Liver (tissue), 9 donors: ENCODE measurements around the gene MYBPC2. TPM values are rescaled to one million over a fixed set of nuclear protein-coding genes. Genes with fewer than 3 reads are reported as not detected.

Experiments
- DNase-seq: peaks from one replicate; pipeline ENCODE4 v3.0.0-alpha.2; 2017; ENCODE audit warnings: low spot score
- H3K27ac ChIP-seq, 2 donors: one replicate each; pipeline ENCODE4 v1.7.0; 2013; ENCODE audit warnings: inconsistent platforms in 2 of 2, low read length in 2 of 2, control low read depth in 1 of 2, low read depth in 1 of 2, mild to moderate bottlenecking in 1 of 2
- H3K27me3 ChIP-seq, 4 donors: one replicate each; pipeline versions ENCODE4 v1.6.1 to v1.7.0; 2013; ENCODE audit warnings: low read length in 3 of 4, inconsistent platforms in 1 of 4, mild to moderate bottlenecking in 1 of 4, moderate library complexity in 1 of 4; ENCODE audit not compliant: control insufficient read depth in 4 of 4, insufficient read depth in 4 of 4
- H3K36me3 ChIP-seq, 4 donors: one replicate each; pipeline versions ENCODE4 v1.6.1 to v1.7.0; 2013; ENCODE audit warnings: low read length in 3 of 4, mild to moderate bottlenecking in 3 of 4, low read depth in 1 of 4, moderate library complexity in 1 of 4; ENCODE audit not compliant: control insufficient read depth in 4 of 4, insufficient read depth in 3 of 4
- H3K4me1 ChIP-seq, 4 donors: one replicate each; pipeline versions ENCODE4 v1.6.1 to v1.7.0; 2013; ENCODE audit warnings: low read length in 3 of 4, mild to moderate bottlenecking in 3 of 4, moderate library complexity in 1 of 4; ENCODE audit not compliant: control insufficient read depth in 4 of 4, insufficient read depth in 4 of 4
- H3K4me3 ChIP-seq, 3 donors: one replicate each; pipeline versions ENCODE4 v1.6.1 to v1.7.0; 2013; ENCODE audit warnings: low read length in 3 of 3, control low read depth in 1 of 3, low read depth in 1 of 3, mild to moderate bottlenecking in 1 of 3
- H3K9ac ChIP-seq, 2 donors: one replicate each; pipeline ENCODE4 v1.7.0; 2013; ENCODE audit warnings: low read length in 2 of 2, mild to moderate bottlenecking in 2 of 2, moderate library complexity in 2 of 2, control low read depth in 1 of 2, low read depth in 1 of 2
- H3K9me3 ChIP-seq, 4 donors: one replicate each; pipeline versions ENCODE4 v1.6.1 to v1.7.0; 2013; ENCODE audit warnings: low read length in 3 of 4; ENCODE audit not compliant: control insufficient read depth in 4 of 4
- ATF3 ChIP-seq: IDR thresholded peaks from 2 replicates; pipeline ENCODE4 v1.6.1; 2016; ENCODE audit warnings: antibody characterized with exemption
- EGR1 ChIP-seq, 2 donors: IDR thresholded peaks; 2 replicates each; pipeline ENCODE4 v1.6.1; 2016 to 2018; ENCODE audit warnings: antibody characterized with exemption in 2 of 2, low read depth in 2 of 2
- FOXA1 ChIP-seq: IDR thresholded peaks from 2 replicates; pipeline ENCODE4 v1.6.1; 2016; ENCODE audit warnings: antibody characterized with exemption
- FOXA2 ChIP-seq: IDR thresholded peaks from 2 replicates; pipeline ENCODE4 v1.6.1; 2016; ENCODE audit warnings: antibody characterized with exemption
- GABPA ChIP-seq, 2 donors: IDR thresholded peaks in 1 of 2; conservative IDR thresholded peaks in 1 of 2; 2 replicates each; pipeline ENCODE4 v1.6.1; 2016; ENCODE audit warnings: antibody characterized with exemption in 2 of 2, mild to moderate bottlenecking in 1 of 2, moderate library complexity in 1 of 2
- HNF4A ChIP-seq, 2 donors: conservative IDR thresholded peaks; 2 replicates each; pipeline ENCODE4 v1.6.1; 2016; ENCODE audit warnings: antibody characterized with exemption in 2 of 2, mild to moderate bottlenecking in 2 of 2
- HNF4G ChIP-seq: IDR thresholded peaks from 2 replicates; pipeline ENCODE4 v1.6.1; 2016; ENCODE audit warnings: antibody characterized with exemption
- JUND ChIP-seq, 2 donors: IDR thresholded peaks; 2 replicates each; pipeline ENCODE4 v1.6.1; 2016; ENCODE audit warnings: antibody characterized with exemption in 2 of 2
- RAD21 ChIP-seq, 2 donors: IDR thresholded peaks; 2 replicates each; pipeline ENCODE4 v1.6.1; 2016; ENCODE audit warnings: antibody characterized with exemption in 2 of 2, mild to moderate bottlenecking in 2 of 2
- REST ChIP-seq: IDR thresholded peaks from 2 replicates; pipeline ENCODE4 v1.6.1; 2016; ENCODE audit warnings: antibody characterized with exemption, mild to moderate bottlenecking
- RXRA ChIP-seq, 2 donors: IDR thresholded peaks; 2 replicates each; pipeline ENCODE4 v1.6.1; 2017 to 2018; ENCODE audit warnings: antibody characterized with exemption in 2 of 2, mild to moderate bottlenecking in 1 of 2
- SP1 ChIP-seq: IDR thresholded peaks from 2 replicates; pipeline ENCODE4 v1.6.1; 2018; ENCODE audit warnings: antibody characterized with exemption, mild to moderate bottlenecking
- TAF1 ChIP-seq: conservative IDR thresholded peaks from 2 replicates; pipeline ENCODE4 v1.6.1; 2016; ENCODE audit warnings: antibody characterized with exemption, mild to moderate bottlenecking
- YY1 ChIP-seq: IDR thresholded peaks from 2 replicates; pipeline ENCODE4 v1.6.1; 2016; ENCODE audit warnings: antibody characterized with exemption, mild to moderate bottlenecking
- WGBS: extraction: QIAGEN DNeasy Blood & Tissue Kit; methylation state at CpG from one replicate; pipeline ENCODE4 v1.1.7; 2013; 5-methylcytosine and 5-hydroxymethylcytosine counted together
- polyA plus RNA-seq, 2 donors: library from polyadenylated mRNA; stranded (reverse) in 1 of 2; unstranded in 1 of 2; fragments of 200-250 nt in 1 of 2; fragments of >200 nt in 1 of 2; fragmentation: Nextera tagmentation in 1 of 2; extraction: Ambion mirVana in 1 of 2; gene quantifications; one replicate each; pipeline versions ENCODE4 v1.2.1 to v1.2.3, GENCODE V29; 2013 to 2015
- total RNA-seq, 2 donors: library from RNA; depleted of rRNA; stranded (reverse); fragments of >200 nt; gene quantifications; one replicate each; pipeline ENCODE4 v1.2.3, GENCODE V29; 2014
- TF ChIP-seq, protein P1 (sequence below): fragments of 150-350 bp; IDR thresholded peaks from 2 replicates; pipeline ENCODE4 v1.5.1; 2017; ENCODE audit warnings: improper control_type of control experiment, low read depth, low read length; ENCODE audit not compliant: missing input control
- TF ChIP-seq, protein P2 (sequence below): IDR thresholded peaks from 2 replicates; pipeline ENCODE4 v1.6.1; 2016; ENCODE audit warnings: antibody characterized with exemption
- TF ChIP-seq, protein P3 (sequence below): IDR thresholded peaks from 2 replicates; pipeline ENCODE4 v1.6.1; 2016; ENCODE audit warnings: antibody characterized with exemption
- donor health status: healthy.
- donor health status: healthy.
- donor health status: healthy.
- donor health status: healthy.
- donor health status: healthy.

The MYBPC2 gene
- total and polyA plus RNA-seq, 4 donors = under 0.01 TPM; not detected in 3

DNA sequence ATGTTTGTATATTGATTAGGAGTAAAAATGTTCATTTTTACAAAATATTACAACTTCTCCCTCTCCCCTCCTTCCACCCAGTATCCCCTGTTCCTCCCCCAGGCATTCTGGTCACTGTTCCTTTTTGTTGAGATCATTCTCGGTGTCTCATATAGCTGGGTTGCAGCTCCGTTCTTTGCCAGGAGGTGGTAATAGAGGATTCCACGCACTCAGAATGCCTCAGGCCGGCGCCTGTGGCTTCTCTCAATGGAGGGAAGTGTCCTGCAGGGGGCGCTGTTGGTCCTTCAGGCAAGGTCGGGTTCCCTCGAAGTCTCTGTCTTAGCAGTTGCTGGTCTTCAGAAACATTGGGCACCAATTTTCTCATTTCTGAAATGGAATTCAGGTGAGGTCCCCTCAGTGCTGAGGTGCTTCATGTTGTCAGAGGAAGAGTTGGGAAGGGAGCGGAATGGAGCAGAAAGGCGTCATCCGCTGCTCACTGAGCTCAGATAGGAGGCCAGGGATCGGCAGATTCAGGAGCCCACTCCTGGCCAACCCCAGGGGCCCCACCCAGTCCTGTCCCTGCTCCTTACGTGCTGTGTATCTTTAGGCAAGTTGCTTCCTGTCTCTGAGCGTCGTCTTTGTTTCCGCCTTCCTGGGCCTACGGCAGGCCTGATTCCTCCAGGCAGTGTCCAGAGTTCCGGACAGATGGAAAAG is 54.3 kb downstream of the MYBPC2 start:
- peaks cover 0 to 11% (median 0%) of the 10 kb centered on the region in 4 donors for H3K36me3 ChIP-seq
- TF ChIP-seq, protein P1, sequence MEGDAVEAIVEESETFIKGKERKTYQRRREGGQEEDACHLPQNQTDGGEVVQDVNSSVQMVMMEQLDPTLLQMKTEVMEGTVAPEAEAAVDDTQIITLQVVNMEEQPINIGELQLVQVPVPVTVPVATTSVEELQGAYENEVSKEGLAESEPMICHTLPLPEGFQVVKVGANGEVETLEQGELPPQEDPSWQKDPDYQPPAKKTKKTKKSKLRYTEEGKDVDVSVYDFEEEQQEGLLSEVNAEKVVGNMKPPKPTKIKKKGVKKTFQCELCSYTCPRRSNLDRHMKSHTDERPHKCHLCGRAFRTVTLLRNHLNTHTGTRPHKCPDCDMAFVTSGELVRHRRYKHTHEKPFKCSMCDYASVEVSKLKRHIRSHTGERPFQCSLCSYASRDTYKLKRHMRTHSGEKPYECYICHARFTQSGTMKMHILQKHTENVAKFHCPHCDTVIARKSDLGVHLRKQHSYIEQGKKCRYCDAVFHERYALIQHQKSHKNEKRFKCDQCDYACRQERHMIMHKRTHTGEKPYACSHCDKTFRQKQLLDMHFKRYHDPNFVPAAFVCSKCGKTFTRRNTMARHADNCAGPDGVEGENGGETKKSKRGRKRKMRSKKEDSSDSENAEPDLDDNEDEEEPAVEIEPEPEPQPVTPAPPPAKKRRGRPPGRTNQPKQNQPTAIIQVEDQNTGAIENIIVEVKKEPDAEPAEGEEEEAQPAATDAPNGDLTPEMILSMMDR = peak; percentile 29
- peak in 1 of 2 donors; percentile 38 for TF ChIP-seq RAD21 (IDR thresholded peaks at IDR 0.05)
- no peak for TF ChIP-seq SP1
- 78% methylated on average over 18 of the region's 18 CpGs for WGBS
- DNase-seq = no peak
- H3K27me3 ChIP-seq = no peaks in the 10 kb centered on the region
- H3K27ac ChIP-seq = no peak overlapping the region
- no peaks in the 10 kb centered on the region for H3K9me3 ChIP-seq
- H3K4me3 ChIP-seq = no peak overlapping the region
- peaks cover 0 to 1% (median 0%) of the 10 kb centered on the region in 4 donors for H3K4me1 ChIP-seq
- H3K9ac ChIP-seq = no peak overlapping the region

GRCh38 chr19:50488389-50489194 is 55.9 kb downstream of the MYBPC2 start:
- Histone ChIP-seq H3K27me3 (no peaks in the 10 kb centered on the region), H3K9me3 (no peaks in the 10 kb centered on the region), H3K4me1 (no peaks in the 10 kb centered on the region), H3K4me3 (no peak overlapping the region), H3K27ac (no peak overlapping the region), H3K9ac (no peak overlapping the region), H3K36me3 (no peaks in the 10 kb centered on the region)
- WGBS = 51% methylated on average over 13 of the region's 13 CpGs
- no peak for DNase-seq
- TF ChIP-seq SP1 (no peak), FOXA1 (no peak), JUND (IDR thresholded peaks at IDR 0.05) (no peak), RXRA (IDR thresholded peaks at IDR 0.05) (no peak), RAD21 (IDR thresholded peaks at IDR 0.05) (no peak), HNF4G (no peak), HNF4A (conservative IDR thresholded peaks at IDR 0.05) (no peak), EGR1 (IDR thresholded peaks at IDR 0.05; ENCODE audit: low read depth in 2 of 2) (no peak), ATF3 (no peak), REST (no peak), YY1 (no peak), FOXA2 (no peak), TAF1 (no peak), GABPA (IDR thresholded peaks at IDR 0.05 in 1 of 2, conservative IDR thresholded peaks at IDR 0.05 in 1 of 2) (no peak)
- TF ChIP-seq, protein P2, sequence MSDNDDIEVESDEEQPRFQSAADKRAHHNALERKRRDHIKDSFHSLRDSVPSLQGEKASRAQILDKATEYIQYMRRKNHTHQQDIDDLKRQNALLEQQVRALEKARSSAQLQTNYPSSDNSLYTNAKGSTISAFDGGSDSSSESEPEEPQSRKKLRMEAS = no peak
- TF ChIP-seq, protein P3, sequence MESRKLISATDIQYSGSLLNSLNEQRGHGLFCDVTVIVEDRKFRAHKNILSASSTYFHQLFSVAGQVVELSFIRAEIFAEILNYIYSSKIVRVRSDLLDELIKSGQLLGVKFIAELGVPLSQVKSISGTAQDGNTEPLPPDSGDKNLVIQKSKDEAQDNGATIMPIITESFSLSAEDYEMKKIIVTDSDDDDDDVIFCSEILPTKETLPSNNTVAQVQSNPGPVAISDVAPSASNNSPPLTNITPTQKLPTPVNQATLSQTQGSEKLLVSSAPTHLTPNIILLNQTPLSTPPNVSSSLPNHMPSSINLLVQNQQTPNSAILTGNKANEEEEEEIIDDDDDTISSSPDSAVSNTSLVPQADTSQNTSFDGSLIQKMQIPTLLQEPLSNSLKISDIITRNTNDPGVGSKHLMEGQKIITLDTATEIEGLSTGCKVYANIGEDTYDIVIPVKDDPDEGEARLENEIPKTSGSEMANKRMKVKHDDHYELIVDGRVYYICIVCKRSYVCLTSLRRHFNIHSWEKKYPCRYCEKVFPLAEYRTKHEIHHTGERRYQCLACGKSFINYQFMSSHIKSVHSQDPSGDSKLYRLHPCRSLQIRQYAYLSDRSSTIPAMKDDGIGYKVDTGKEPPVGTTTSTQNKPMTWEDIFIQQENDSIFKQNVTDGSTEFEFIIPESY = no peak
- TF ChIP-seq, protein P1 = no peak
